ENCODE results near the gene FBRS.
"Not testable (repeated sequence)": the region's sequence is repeated elsewhere in the genome, so short reads cannot be mapped to it uniquely, and the experiment has no call there.

Gene FBRS

DNA sequence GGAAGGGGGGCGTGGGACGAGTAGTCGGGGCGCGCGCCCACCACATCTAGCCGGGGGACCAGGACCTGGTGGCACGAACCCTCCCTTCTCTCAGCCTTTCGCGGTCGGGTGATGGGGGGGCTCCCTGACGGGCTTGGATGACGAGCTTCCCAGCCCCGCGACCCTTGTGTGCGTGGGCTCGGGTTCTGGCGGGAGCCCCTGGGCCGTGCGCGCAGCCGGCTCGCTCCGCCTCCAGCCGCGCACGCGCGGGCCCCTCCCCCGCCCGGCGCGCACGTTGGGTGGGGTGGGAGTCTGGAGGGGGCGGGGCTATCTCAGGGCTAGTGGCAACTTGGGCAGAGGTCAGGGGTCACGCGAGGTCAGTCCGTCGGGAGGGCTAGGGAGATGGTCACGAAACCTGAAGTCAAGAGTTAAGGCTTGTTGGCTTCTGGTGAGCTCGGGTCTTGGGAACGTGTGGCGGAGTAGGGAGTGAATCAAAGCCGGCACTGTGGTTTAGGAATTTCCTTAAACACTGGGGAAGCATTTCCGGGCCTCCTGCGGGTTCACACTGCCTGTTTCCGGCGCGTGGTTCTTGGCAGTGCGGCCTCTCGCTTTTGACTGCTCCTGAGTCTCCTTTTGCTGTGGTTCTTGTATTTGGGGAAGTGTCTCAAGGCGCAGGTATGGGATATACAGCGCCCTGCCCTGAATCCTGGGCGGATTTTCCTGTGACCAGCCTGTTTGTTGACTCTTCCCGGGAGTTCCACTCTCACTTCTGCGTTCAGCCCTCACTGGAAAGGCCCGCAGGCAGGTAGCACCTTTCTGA lies 40.8 kb downstream of the FBRS start, which contains the start of gene SRCAP:
Gene SRCAP, plus strand, starts transcription at position 356 of the 799 bp plus-strand sequence. CDS start 1,654 bp downstream, outside the sequence.
- DNase-seq (ENCODE audit: low read depth), result peak; percentile 54

DNA sequence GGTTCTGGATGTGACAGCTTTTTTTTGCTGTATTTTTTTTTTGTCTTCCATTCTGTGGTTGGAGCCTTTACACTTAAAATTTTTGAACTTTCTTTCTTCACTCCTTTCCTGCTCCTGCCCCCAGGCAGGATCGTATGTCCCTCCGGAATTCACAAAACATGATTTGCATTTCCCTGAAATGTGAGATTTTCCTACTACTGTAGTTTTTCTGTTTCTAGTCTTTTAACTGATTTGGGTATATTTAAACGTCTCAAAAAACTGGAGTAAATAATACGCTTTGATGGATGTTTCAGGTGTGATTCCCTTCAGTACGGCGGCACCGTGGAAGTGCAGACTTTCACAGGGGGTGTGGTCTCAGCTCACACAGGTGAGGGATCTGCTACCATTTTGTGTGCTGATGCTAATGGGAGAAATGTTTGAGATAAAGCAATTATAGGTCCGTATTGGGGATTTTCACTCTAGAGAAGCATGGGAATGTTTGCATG lies 41.4 kb downstream of the FBRS start:
- no peak for DNase-seq (ENCODE audit: low read depth)

DNA sequence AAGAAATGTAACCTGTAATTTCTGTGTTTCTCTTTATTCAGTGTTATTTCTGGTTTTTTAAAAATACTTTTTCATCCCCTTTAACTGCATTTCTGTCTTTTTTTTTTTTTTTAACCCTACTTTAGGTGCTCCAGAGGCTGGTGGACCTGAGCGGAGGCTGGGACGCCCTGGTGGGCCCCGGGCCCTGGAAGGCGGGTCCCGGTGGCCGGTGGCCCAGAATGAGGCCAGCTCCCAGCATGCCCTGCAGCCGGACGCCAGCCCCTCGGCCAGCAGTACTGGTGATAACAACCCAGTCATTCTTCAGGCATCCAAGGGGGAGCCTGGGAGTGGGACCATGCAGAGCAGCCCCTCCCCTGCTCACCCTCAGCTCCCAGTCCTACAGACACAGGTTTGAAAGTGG lies 42.3 kb downstream of the FBRS start:
- DNase-seq (ENCODE audit: low read depth), result no peak

DNA sequence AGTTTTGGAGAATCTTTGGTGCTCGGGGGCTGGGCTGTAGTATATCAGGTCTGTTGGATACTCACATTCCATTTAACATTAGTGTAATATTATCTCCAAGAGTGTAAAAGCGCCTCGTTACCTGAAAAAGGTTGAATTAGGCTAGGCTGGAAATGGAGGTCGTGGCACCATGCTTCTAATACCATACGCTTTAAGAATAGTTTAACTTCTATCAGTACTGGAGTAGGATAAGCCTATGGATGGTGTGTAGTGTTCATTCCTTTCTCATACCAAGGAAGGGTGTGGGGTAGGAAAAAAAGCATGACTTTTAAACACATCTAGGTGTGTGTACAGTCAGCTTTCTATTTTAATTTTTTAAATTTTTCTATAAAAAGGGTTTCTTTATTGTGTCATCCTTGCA lies 42.7 kb downstream of the FBRS start:
- no peak for DNase-seq (ENCODE audit: low read depth)

DNA sequence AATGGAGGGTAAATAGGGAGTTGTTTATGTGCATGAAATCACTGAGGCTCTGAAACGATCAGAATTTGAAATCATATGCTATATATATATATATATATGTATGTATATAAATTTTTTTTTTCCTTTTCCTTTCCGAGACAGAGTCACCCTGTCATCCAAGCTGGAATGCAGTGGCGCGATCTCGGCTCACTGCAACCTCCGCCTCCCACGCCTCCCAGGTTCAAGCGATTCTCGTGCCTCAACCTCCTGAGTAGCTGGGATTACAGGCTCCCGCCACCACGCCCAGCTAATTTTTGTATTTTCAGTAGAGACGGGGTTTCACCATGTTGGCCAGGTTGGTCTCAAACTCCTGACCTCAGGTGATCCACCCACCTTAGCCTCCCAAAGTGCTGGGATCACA lies 44.8 kb downstream of the FBRS start:
- not testable (repeated sequence) for DNase-seq (ENCODE audit: low read depth)

DNA sequence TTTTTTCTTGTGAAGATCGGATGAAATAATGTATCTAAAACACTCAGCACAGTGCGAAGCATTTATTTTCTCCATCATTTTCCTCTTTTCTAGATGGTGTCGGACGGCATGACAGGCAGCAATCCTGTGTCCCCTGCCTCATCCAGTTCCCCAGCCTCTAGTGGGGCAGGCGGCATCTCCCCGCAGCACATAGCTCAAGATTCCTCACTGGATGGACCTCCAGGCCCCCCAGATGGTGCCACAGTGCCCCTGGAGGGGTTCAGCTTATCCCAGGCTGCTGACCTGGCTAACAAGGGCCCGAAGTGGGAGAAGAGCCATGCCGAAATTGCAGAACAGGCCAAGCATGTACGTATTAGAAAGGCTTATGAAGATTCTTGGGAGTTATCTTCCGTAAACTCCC lies 45.7 kb downstream of the FBRS start:
- DNase-seq (ENCODE audit: low read depth), result no peak

DNA sequence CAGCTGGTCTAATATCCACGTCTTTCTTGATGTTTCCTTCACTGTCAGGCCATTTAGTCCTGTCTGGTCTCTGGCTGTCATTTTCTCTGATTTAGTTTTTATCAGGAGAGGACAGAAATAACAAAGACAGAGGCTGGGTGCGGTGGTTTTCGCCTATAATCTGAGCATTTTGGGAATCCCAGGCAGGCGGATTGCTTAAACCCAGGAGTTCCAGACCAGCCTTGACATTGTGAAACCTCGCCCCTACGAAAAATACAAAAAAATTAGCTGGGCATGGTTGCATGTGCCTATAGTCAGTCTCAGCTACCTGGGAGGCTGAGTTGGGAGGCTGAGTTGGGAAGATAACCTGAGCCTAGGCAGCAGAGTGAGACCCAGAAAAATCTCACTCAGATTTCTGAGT lies 47.8 kb downstream of the FBRS start:
- no peak for DNase-seq (ENCODE audit: low read depth)

DNA sequence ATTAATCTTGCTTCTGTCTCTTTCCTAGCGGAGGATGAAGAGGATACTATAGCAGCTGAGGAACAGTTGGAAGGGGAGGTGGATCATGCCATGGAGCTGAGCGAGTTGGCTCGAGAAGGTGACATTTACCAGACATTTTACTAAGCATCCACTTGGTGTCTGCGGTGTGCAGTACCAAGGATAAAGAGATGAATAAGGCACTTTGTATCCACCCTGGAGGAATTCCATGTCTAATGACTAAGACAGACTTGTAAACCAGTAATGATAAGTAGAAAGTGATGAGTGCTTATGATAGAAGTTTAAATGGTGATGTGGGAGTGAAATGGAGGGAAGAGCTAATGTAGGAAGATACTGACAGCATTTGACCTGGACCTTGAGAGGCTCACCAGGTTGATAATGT lies 52.7 kb downstream of the FBRS start:
- DNase-seq (ENCODE audit: low read depth), result no peak

DNA sequence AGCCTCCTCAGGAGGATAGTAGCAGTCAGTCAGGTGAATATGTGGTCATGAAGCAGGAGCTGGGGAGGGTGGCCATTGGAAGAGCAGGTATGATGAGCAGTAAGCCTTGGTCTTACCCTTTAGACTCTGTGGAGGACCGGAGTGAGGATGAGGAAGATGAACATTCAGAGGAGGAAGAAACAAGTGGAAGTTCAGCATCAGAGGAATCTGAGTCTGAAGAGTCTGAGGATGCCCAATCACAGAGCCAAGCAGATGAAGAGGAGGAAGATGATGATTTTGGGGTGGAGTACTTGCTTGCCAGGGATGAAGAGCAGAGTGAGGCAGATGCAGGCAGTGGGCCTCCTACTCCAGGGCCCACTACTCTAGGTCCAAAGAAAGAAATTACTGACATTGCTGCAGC lies 53.5 kb downstream of the FBRS start:
- no peak for DNase-seq (ENCODE audit: low read depth)

DNA sequence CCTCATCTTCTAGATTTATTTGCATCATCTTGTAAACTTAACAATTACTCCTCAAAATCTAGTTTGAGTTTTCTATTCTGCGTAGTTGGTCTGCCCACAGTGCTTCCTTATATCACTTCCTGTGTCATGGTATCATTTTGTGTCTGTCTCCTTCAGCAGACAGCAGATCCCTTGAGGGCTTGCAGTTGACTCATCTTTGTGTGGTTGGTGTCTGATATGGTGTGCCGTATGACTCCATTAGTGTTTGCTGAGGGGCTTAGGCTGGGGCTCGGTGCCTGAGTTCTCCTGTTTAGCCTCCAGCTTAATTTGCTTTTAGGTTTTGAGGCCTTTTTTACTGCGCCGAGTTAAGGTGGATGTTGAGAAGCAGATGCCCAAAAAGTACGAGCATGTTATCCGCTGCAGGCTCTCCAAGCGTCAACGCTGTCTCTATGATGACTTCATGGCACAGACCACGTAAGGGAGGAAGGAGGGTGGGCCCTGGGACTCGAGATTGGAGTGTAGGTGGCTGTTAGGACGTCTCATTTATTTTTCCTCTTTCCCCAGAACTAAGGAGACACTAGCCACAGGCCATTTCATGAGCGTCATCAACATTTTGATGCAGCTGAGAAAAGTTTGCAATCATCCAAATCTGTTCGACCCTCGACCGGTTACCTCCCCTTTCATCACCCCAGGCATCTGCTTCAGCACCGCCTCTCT lies 57.7 kb downstream of the FBRS start:
- DNase-seq (ENCODE audit: low read depth), result no peak

DNA sequence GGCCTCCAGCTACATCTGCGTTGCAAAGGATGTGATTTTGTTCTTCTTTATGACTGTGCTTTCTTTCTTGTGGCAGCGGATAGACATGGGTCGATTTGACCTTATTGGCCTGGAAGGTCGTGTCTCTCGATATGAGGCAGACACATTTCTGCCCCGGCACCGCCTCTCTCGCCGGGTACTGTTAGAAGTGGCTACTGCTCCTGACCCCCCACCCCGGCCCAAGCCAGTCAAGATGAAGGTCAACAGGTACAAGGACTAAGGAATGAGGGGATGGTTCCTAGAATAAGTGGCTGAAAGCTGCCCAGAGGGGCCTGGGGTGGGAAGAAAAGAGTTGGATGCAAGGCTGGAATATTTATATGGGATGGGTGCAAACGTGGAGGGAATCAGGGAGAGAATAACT lies 61.9 kb downstream of the FBRS start:
- DNase-seq (ENCODE audit: low read depth), result no peak

Data from HS-27A (cell line).